Brain microvascular endothelial cell (primary cell): ENCODE measurements around the gene FBXW12.

Experiments
- DNase-seq: peaks from one replicate; pipeline ENCODE4 v3.0.0-alpha.2; 2020
- H3K27ac ChIP-seq: fragments of 250-450 bp; sonication (Bioruptor Pico); 2 replicates; pipeline ENCODE4 v1.5.1; 2020; ENCODE audit warnings: mild to moderate bottlenecking, moderate library complexity
- H3K27me3 ChIP-seq: fragments of 250-450 bp; sonication (Bioruptor Pico); replicated peaks from 2 replicates; pipeline ENCODE4 v1.5.1; 2020; ENCODE audit warnings: mild to moderate bottlenecking
- H3K36me3 ChIP-seq: fragments of 250-450 bp; sonication (Bioruptor Pico); replicated peaks from 2 replicates; pipeline ENCODE4 v1.5.1; 2020; ENCODE audit warnings: mild to moderate bottlenecking
- H3K4me3 ChIP-seq: 2 replicates; pipeline ENCODE4 v1.5.1; 2011; ENCODE audit warnings: low read depth, mild to moderate bottlenecking, control low read depth, low read length, moderate library complexity
- in situ Hi-C: cut with HindIII; loops from 2 replicates; pipeline ENCODE4 v1.10.0; 2017; ENCODE audit warnings: low sequenced_read_pairs, low pct_ligation_motif_present
- TF ChIP-seq, protein P1 (sequence below): IDR thresholded peaks from 2 replicates; pipeline ENCODE4 v1.5.1; 2011; ENCODE audit warnings: low read depth, mild to moderate bottlenecking, moderate library complexity, low read length, control low read depth, inconsistent platforms; ENCODE audit errors: missing control alignments

FBXW12 gene

DNA sequence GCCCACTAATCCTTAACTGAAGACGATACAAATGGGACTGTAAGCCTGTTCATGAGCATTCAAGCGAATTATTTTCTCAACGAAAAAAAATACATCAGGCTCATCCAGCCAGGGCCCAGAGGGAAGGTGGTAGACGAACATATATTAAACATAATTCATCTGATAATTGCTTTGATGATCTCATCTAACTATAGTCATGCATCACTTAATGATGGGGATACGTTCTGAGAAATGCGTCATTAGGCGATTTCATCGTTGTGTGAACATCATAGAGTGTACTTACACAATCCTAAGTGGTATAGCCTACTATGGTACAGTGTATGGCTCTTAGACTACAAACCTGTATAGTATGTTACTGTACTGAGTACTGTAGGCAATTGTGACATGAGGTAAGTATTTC, 28.6 kb upstream of the FBXW12 start:
- in situ Hi-C loops, result no loop called here
- H3K36me3 ChIP-seq, result no peaks in the 10 kb centered on the region
- no peak for DNase-seq
- no peaks in the 10 kb centered on the region for H3K27me3 ChIP-seq
- H3K4me3 ChIP-seq, result no peak overlapping the region
- TF ChIP-seq, protein P1, sequence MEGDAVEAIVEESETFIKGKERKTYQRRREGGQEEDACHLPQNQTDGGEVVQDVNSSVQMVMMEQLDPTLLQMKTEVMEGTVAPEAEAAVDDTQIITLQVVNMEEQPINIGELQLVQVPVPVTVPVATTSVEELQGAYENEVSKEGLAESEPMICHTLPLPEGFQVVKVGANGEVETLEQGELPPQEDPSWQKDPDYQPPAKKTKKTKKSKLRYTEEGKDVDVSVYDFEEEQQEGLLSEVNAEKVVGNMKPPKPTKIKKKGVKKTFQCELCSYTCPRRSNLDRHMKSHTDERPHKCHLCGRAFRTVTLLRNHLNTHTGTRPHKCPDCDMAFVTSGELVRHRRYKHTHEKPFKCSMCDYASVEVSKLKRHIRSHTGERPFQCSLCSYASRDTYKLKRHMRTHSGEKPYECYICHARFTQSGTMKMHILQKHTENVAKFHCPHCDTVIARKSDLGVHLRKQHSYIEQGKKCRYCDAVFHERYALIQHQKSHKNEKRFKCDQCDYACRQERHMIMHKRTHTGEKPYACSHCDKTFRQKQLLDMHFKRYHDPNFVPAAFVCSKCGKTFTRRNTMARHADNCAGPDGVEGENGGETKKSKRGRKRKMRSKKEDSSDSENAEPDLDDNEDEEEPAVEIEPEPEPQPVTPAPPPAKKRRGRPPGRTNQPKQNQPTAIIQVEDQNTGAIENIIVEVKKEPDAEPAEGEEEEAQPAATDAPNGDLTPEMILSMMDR, result no peak
- H3K27ac ChIP-seq, result no peak overlapping the region

DNA sequence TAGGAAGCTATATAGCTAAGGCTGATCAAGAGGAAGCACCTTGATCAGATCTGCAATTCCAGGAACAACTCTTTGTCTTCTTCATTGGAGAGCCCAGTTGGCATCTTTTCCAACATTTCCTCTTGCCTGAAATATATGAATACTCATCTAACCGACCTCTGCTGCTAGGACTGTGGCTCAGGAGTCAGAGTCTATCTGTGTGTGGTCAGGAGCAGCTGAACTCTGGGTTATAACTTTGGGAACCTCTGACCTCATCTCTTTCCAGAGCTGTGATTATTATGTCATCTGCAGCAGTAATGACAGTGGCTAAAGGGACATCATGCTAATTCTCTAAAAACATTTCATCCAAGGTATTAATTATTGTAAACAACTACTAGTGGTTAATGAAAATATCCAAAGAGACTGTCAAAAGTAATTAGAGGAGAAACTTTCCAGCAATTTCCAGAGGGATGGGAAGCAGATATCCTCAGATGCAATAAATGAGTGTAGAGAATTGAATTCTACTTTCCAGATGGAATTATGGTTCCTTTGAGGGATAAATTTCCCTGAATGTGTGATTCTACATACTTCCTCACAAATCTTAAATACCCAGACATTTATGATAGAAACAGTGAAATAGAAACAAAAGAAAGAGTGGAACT, 27.0 kb upstream of the FBXW12 start:
- Histone ChIP-seq H3K27ac (no peak overlapping the region), H3K36me3 (no peaks in the 10 kb centered on the region), H3K4me3 (no peak overlapping the region), H3K27me3 (no peaks in the 10 kb centered on the region)
- in situ Hi-C loops, result no loop called here
- no peak for DNase-seq
- TF ChIP-seq, protein P1, result no peak

DNA sequence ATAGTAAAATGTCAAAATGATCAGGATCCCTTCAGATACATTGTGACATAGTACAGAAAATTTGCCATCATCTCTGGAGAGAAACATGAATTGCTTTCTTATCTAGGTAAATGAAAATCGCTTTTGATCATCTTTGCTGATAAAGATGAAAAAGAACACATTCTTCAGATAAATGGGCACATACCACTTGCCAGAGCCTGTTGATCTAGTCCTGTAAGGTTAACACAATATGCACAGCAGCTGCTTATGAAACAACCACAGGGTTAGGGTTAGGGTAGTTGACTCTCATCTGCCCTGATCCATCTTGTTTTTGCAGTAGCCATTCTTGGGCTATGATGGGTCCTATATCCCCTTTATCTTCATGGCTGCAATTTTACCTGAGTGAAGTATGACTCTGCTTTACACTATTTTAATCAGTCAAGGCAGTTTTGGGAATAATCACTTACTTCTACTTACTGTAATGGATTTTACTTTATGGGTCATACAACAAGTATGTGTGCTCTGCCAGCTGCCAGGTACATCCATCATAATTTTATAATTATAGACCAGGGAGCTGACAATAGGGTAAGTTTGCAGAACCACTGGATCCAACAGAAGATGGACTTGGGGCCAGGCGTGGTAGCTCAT, 26.0 kb upstream of the FBXW12 start:
- Histone ChIP-seq H3K27me3 (no peaks in the 10 kb centered on the region), H3K27ac (no peak overlapping the region), H3K4me3 (no peak overlapping the region), H3K36me3 (no peaks in the 10 kb centered on the region)
- DNase-seq, result no peak
- in situ Hi-C loops, result no loop called here
- TF ChIP-seq, protein P1, result no peak

DNA sequence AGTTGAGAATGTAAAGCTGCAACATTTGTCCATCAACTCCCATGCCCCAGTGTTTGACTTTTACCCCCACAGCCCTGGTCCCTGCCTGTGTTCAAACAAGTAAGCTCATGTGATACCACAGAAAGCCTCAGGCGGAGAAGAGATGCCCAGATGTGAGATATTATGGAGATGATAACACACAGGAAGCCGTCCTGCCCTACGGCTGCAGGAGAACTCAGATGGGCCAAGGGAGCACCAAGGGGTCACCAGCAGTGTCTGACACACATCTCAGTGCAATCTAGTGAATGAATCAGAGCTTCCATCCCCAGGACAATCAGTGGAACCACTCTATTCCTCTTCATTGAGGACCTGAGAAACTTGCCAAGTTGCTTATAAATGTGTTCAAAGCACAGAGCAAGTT, 24.5 kb upstream of the FBXW12 start:
- no peak overlapping the region for H3K4me3 ChIP-seq
- no peaks in the 10 kb centered on the region for H3K36me3 ChIP-seq
- TF ChIP-seq, protein P1, result no peak
- H3K27ac ChIP-seq, result no peak overlapping the region
- no peak for DNase-seq
- no peaks in the 10 kb centered on the region for H3K27me3 ChIP-seq
- in situ Hi-C loops, result no loop called here

DNA sequence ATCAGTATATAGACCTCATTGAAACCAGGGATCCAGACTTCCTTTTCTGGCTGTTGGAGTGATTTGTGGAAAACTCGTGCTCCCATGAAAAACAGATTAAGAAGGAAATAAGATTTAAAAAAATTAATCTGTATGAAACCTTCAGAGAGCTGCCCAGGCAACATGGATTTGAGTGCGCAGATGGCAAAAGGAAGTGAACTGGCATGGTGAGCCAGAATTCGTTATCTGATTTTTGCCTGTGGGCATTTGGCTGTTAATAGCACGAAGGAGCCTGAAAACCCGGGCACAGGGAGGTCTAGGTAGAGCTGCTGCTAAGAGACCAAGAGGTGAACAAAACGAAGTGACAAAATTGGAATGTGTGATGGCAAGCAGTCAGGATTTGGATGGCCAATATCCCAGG, 19.5 kb upstream of the FBXW12 start:
- in situ Hi-C loops, result no loop called here

More for the DNA sequence above, 19.5 kb upstream of the FBXW12 start:
- H3K36me3 ChIP-seq, result no peaks in the 10 kb centered on the region
- H3K4me3 ChIP-seq, result no peak overlapping the region
- no peaks in the 10 kb centered on the region for H3K27me3 ChIP-seq
- H3K27ac ChIP-seq, result no peak overlapping the region
- DNase-seq, result no peak
- TF ChIP-seq, protein P1, result no peak
